Activated naive CD4-positive, alpha-beta T cell treated with anti-CD3 and anti-CD28 coated beads, Interleukin-2, amount 50 U/mL, for 16 hours (primary cell): Measurements from ENCODE around the gene U2SURP.
"Not testable (repeated sequence)": the region's sequence is repeated elsewhere in the genome, so short reads cannot be mapped to it uniquely, and the experiment has no call there.

Experiments used
- DNase-seq: peaks from one replicate; pipeline ENCODE4 v3.0.0-alpha.2; 2020

The U2SURP gene

DNA sequence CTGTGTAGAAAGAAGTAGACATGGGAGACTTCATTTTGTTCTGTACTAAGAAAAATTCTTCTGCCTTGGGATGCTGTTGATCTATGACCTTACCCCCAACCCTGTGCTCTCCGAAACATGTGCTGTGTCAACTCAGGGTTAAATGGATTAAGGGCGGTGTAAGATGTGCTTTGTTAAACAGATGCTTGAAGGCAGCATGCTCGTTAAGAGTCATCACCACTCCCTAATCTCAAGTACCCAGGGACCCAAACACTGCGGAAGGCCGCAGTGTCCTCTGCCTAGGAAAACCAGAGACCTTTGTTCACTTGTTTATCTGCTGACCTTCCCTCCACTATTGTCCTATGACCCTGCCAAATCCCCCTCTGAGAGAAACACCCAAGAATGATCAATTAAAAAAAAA lies 72.6 kb downstream of the U2SURP start:
- not testable (repeated sequence) for DNase-seq

- no peak for DNase-seq
Observed at GRCh38 chr3:143078883-143079282, 77.5 kb downstream of the U2SURP start.

GRCh38 chr3:143080196-143080595 lies 78.8 kb downstream of the U2SURP start:
- DNase-seq = no peak

- DNase-seq = no peak
Observed at GRCh38 chr3:143081365-143081764, 80.0 kb downstream of the U2SURP start.

- no peak for DNase-seq
Observed at GRCh38 chr3:143081844-143082778, 80.7 kb downstream of the U2SURP start.

DNA sequence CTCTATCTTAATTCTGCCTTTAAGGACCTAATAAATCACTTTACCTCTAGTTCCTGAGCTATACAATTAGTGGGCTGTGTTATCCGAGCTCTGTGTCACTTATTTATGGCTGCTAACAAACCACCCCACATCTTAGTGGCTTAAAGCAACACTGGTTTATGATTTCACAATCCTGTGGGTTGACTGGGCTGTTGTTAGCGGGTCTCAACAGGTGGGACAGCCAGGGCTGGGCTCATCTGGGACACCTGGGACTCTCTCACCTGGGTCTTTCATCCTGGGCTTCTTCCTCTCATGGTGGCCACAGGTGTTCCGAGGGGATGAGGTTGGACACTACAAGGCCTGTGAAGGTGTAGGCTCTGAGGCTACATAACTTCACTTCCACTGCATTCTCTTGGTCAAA lies 82.4 kb downstream of the U2SURP start:
- DNase-seq = no peak

- no peak for DNase-seq
Observed at GRCh38 chr3:143084856-143085731, 83.7 kb downstream of the U2SURP start.

GRCh38 chr3:143088835-143089234 lies 87.5 kb downstream of the U2SURP start:
- DNase-seq = no peak

DNA sequence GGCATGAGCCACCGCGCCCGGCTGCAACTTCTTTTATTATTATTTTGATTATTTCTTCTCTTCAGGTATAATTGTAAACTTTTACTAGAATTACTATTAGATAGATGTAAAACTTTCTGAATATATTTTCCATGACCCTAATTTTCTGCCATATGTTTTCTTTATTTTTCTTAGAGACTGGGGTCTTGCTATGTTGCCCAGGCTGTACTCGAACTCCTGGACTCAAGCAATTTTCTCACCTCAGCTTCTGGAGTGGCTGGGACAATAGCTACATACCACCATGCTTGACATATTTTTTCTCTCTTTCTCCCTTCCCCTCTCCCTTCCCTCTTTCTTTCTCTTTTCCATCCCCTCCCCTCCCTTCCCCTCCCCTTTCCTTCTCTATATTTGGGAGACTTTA lies 88.6 kb downstream of the U2SURP start:
- no peak for DNase-seq

DNA sequence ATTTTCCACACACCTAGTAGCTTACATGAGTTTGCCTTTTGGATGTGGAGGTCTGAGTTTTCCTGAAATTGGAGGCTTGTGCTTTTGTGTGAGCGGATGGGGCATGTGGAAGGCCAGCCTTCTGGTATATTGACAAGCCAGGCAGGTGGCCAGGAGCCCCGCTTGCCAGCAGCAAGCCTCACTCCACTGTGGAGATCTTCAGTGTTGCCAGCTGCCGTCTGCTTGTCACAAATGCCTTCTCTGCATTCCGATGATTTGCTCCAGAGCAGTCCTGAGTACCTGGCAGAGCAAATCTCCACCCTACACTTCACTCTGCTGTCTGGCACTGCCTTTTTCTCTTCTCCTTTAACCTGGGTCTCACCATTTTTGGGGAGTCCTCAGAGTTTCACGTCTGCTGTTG lies 89.1 kb downstream of the U2SURP start:
- DNase-seq = no peak

DNA sequence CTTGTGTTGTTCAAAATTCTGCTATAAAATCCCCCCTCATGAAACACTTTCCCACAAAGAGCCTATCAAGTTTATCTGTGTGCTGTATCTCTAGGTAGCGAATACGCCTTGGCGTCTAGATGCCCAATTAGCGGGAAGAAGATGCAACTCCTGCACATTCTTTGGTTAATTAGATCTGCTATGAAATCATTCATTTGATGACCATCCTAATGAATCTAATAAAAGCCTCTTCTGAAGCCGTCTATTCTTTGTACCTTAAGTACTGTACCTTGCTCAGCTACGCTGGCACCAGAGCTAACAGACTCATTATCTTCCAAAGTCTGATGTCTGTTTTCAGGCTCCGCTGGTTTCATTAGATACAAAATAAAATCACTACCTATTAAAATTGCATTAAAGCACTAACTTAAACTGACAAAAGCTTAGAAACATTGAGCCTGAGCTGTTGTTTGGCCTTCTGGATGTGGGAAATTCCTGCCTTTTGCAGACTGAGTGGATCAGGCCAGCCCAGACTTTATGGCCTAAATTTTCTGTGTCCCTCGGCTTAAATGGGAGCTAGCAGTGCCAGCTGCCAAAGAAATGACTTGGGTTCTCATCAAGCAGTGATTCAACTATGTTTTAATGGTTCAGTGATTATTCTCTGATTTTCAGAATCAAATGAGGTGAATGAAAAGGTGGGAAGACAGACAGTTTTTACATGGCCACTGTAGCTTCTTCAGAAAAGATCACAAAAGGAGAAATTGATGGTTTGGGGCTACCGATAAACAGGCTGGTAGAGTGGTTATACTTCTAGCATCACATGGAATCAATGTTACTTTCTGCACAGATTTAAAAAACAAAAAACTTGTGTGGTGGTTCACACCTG lies 89.8 kb downstream of the U2SURP start:
- DNase-seq = no peak

GRCh38 chr3:143092191-143092590 lies 90.8 kb downstream of the U2SURP start:
- no peak for DNase-seq

- no peak for DNase-seq
Observed at GRCh38 chr3:143095813-143096212, 94.4 kb downstream of the U2SURP start.

- no peak for DNase-seq
Observed at GRCh38 chr3:143098032-143098764, 96.8 kb downstream of the U2SURP start.

DNA sequence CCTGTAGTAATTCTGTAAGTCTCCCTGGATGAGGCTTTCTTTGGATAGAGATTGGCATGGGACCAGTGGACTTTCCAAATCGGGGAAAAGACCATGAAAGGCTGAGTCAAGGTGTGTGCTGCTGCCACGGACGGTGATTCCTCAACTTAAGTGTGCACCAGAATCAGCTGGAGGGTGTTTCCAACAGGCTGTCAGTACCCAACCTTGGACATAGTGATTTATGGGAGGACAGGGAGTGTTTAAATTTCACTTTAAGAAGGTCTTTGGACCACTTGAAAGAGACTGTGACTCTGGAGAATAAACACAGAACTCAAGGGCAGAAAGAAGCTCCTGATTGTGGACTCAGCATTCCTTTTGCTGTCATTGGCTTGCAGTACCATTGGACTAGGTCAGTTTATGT lies 97.8 kb downstream of the U2SURP start:
- DNase-seq = no peak

GRCh38 chr3:143099690-143100089 lies 98.3 kb downstream of the U2SURP start:
- DNase-seq = no peak

GRCh38 chr3:143100451-143100850 lies 99.1 kb downstream of the U2SURP start:
- no peak for DNase-seq

- DNase-seq = no peak
Observed at GRCh38 chr3:143101792-143102381, 100.5 kb downstream of the U2SURP start.

DNA sequence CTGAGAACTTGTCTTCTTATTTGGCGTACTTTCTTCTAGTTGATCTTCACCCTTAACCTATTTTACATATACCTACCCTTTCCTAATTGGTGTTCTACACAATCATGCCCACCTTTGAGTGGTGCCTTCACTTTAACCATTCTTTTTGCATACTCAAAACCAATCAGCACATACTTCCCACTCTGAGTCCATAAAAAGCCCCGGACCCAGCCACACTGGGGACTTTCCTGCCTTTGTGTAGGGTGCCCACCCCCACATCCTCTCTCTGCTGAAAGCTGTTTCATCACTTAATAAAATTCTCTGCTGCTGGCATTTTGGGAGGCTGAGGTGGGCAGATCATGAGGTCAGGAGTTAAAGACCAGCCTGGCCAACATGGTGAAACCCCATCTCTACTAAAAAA lies 102.3 kb downstream of the U2SURP start:
- no peak for DNase-seq

DNA sequence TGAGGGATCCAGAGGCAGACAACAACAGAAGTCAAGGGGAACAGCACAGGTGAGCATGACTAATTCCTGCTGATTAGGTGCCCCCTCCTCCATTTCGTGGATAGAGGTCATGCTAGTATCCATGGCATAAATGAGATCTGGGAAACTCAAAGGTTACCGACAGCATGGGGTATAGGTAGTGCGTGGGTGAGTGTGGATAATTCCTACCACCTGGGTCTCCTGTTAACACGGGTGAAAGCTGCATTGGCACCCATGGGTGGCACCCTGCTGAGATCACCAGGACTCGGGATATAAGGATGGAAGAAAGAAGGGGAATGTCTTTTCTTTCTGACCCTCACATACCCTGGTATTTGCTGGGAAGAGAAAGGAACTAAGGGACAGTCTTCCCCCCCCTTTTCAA lies 103.8 kb downstream of the U2SURP start:
- DNase-seq = no peak

DNA sequence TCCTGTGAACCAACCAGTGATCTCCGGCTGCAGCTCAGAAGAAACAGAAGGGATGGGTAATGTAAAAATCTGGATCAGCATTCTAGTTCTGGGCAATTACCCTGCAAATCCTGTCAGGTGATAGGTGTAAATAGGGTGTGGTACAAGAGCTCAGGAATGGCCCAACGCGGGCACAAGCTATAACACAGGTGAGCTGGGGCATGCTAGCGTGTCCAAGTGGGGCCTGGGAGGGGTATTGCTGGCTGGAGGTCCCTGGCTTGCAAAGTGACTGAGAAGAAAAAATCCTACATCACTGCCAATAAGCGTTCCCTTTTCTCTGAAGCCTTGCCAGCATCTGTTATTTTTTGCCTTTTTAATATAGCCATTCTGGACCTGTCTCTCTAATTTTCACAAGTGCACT lies 108.5 kb downstream of the U2SURP start:
- no peak for DNase-seq
